ENCODE results near the gene GNL3L.
A peak's percentile ranks its signal among the peaks of the same experiment; 100 is the strongest.
"Not testable (repeated sequence)": the region's sequence is repeated elsewhere in the genome, so short reads cannot be mapped to it uniquely, and the experiment has no call there.

The GNL3L gene, protein sequence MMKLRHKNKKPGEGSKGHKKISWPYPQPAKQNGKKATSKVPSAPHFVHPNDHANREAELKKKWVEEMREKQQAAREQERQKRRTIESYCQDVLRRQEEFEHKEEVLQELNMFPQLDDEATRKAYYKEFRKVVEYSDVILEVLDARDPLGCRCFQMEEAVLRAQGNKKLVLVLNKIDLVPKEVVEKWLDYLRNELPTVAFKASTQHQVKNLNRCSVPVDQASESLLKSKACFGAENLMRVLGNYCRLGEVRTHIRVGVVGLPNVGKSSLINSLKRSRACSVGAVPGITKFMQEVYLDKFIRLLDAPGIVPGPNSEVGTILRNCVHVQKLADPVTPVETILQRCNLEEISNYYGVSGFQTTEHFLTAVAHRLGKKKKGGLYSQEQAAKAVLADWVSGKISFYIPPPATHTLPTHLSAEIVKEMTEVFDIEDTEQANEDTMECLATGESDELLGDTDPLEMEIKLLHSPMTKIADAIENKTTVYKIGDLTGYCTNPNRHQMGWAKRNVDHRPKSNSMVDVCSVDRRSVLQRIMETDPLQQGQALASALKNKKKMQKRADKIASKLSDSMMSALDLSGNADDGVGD

GRCh38 chrX:54529552-54530356, at the start of gene GNL3L:
TSS of gene GNL3L (plus strand) at chrX:54530219. CDS start at chrX:54532567, 2,348 bp downstream.
- DNase-seq = peak; percentile 58

DNA sequence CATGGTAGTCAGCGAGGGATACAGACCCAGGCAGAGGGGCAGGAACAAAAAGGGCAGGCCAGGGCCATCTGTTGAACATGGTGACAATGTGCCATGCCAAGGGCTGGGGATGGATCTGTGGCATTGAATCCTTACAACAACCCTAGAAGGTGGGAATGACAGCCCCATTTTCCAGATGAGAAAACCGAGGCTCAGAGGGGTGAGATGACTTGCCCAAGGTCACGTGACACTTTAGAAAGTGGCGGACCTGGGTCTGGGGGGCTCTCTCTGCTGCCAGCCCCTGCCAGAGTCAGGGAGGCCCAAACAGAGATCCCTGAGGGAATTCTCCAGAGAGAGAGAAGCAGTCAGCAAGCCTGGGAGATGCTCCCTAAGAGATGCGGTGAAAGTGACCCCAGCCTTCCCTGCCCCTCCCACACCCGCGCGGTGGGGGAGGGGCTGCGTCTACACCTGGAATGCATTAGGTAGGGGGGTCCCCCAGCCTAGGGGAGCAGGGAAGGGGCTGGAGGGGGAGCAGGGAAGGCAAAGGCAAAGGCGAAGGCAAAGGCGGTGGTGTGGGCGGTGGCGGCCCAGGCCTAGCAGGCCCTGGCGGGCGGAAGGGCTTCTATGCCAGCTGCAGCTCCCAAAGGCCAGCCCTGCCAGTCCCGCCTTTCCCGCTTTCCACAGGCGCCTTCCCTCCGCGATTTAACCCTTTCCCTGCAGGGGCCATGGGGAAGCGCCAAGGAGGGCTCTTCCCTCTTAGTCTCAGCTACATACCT, 47.0 kb upstream of the GNL3L start:
- no peak for DNase-seq

DNA sequence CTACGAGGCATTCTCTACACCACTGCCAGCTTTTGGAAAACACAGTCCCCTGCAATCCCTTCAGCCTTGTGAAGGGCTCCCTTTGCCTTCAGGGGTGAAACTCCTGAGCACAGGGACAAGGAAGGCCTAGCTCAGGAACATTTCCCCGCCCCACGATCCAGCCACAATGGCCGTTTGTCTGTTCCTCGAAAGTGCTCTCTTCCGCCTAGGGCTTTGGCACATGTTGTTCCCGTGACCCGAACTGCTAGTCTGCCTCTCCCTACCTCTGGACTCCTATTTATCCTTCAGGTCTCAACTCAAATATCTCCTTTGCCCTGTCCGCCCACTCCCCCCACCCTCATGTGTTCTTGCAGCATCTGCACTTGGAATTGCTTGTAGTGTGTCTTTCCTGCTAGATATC, 46.1 kb upstream of the GNL3L start:
- no peak for DNase-seq

DNA sequence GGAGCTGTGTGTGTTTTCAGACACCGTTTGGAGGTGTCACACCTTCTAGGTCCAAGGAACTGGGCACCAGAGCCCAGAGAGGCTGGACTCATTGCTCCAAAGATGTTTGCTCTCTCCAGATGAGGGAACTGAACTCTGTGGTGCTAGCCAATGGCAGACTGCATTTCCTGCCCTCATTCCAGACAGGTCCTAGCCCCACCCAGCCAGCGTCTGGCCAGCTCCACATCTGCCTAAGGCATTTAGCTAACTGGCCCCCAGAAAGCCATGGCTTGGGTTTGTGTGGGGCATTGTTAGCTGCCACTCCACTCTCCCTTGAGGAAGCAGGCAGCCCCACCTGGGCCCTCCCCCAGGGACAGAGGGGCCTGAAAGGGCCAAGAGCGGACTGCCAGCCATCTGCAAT, 45.4 kb upstream of the GNL3L start:
- no peak for DNase-seq

GRCh38 chrX:54489819-54490218, 40.2 kb upstream of the GNL3L start:
- not testable (repeated sequence) for DNase-seq

DNA sequence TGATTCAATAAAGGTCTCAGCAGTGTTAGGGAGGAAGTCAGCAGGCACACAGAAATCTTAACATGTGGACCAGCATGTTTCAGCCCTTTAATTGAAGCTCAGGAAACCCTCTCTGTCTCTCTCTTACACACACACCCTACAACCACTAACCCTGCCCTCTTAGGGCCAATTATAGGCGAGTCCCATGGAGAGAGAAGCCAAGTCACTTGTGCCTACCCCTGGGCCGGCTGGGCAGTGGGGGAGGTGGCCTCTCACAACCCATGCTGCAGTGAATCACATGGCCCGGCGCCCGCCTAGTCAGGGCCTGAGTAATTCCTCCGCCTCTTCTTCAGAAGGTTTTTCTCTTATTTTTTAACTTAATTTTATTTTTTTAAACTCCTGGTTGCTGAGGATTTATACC, 37.7 kb upstream of the GNL3L start:
- DNase-seq = no peak

- no peak for DNase-seq
These were observed 35.6 kb upstream of the GNL3L start for GRCh38 chrX:54494166-54494988.

- no peak for DNase-seq
These were observed 34.8 kb upstream of the GNL3L start for GRCh38 chrX:54494989-54495813.

- DNase-seq = no peak
These were observed 34.1 kb upstream of the GNL3L start, which contains the start of gene FGD1 for GRCh38 chrX:54495814-54496516. TSS of gene FGD1 (minus strand) at chrX:54496234. CDS start at chrX:54495432, 802 bp downstream.

GRCh38 chrX:54496517-54496852, 33.5 kb upstream of the GNL3L start:
- no peak for DNase-seq

GRCh38 chrX:54496936-54497335, 33.1 kb upstream of the GNL3L start:
- DNase-seq = no peak

DNA sequence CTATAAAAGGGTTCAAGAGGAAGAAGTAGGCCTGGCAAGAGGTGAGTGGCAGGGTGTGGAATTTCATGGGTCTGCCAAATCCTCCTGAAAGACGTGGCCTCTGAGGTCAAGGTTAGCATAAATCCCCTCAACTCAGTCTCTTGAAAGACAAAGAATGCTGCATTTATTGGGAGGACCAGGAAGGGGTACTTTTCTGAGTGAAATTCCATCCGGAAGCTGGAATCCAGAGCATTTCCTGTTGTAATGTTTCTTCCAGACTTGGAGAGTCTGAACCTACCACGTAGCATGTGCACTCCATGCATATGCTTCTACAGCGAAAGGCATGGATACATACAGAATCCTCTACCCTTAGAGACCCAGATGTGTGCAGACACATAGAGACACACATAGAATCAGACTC, 20.6 kb upstream of the GNL3L start:
- no peak for DNase-seq

DNA sequence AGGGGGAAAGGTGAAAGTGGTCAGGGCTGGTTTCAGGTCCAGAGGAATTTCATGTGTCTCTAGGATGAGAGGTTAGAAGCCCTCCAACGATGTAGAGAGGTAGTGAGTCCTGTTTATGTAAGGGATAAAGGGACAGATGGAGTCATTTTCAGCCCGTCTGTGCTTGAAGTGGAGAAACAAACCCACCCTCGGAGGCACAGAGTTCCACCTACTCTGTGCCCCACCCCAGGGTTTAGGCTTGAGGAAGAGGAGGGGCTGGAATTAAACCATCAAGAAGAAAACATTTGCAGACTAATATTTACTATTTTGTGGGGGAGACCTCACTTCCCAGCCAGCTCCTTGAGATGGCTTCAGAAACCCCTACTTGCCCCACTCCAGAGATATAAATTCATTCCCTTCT, 868 bp upstream of the GNL3L start:
- no peak for DNase-seq

- DNase-seq = no peak
These were observed 410 bp downstream of the GNL3L start for GRCh38 chrX:54530357-54530900.

GRCh38 chrX:54534271-54534670, 4.3 kb downstream of the GNL3L start:
- no peak for DNase-seq

GRCh38 chrX:54540289-54540688, 10.3 kb downstream of the GNL3L start:
- DNase-seq = no peak

GRCh38 chrX:54542239-54542638, 12.2 kb downstream of the GNL3L start:
- not testable (repeated sequence) for DNase-seq

DNA sequence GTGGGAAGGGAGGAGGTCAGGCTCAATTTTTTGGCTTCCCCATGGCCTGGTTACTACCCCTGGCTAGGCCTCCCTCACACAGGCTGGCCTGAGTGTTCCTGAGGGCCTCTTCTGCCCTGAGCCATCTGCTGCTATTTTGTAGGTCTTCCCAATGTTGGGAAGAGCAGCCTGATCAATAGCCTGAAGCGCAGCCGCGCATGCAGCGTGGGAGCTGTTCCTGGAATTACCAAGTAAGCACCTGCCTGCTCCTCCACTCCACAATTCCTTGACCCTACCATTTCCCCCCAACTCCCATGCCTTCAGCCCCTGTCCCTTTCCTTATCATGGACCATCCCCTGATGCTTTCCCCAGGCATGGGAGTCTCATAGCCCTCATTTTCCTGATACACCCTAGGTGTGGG, 20.8 kb downstream of the GNL3L start:
- DNase-seq = no peak

DNA sequence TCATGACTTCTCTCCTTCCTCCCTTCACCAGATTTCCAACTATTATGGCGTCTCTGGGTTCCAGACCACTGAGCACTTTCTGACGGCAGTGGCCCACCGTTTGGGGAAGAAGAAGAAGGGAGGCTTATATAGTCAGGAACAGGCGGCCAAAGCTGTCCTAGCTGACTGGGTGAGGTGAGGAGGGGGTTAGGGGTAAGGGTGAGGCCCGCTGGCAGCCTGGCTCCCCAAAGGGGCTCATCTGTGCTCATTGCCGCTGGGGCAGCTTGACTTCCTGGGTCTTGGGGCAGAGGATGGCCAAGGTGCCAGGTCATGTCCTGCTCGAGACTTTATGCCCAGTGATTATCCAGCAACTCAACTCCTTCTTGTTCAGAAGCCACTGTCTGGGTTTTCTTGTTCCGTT, 21.8 kb downstream of the GNL3L start:
- no peak for DNase-seq

DNA sequence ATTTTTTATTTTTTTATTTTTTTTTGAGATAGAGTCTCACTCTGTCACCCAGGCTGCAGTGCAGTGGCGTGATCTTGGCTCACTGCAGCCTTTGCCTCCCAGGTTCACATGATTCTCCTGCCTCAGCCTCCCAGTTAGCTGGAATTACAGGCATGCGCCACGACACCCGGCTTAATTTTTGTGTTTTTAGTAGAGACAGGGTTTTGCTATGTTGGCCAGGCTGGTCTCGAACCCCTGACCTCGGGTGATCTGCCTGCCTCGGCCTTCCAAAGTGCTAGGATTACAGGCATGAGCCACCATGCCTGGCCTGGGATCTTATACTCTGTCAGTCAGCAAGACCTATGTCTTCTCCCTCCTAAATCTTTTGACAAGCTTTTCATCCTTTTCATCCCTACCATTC, 25.0 kb downstream of the GNL3L start:
- not testable (repeated sequence) for DNase-seq

All from NCI-H2081 treated with DMSO at 0.1 percent for 48 hours (cell line).